Astrocyte of the spinal cord (primary cell): ENCODE measurements around the gene UROS.

Experiments used
- DNase-seq: peaks from one replicate; pipeline ENCODE4 v3.0.0; 2011; ENCODE audit warnings: low read depth, low spot score
- H3K4me3 ChIP-seq: 2 replicates; pipeline ENCODE4 v1.5.1; 2011; ENCODE audit warnings: low read depth, mild to moderate bottlenecking, low read length, moderate library complexity
- CTCF ChIP-seq: IDR thresholded peaks from 2 replicates; pipeline ENCODE4 v1.5.1; 2012; ENCODE audit warnings: low read depth, mild to moderate bottlenecking, low read length, inconsistent platforms
- in situ Hi-C: cut with HindIII; loops from 2 replicates; pipeline ENCODE4 v1.10.0; 2017; ENCODE audit warnings: low sequenced_read_pairs

Gene UROS

GRCh38 chr10:125783408-125783807, 39.6 kb downstream of the UROS start:
- in situ Hi-C loops, result no loop called here
- no peak overlapping the region for H3K4me3 ChIP-seq
- DNase-seq, result no peak
- TF ChIP-seq CTCF, result no peak

GRCh38 chr10:125782616-125783015, 40.4 kb downstream of the UROS start:
- in situ Hi-C loops, result no loop called here
- no peak for DNase-seq
- TF ChIP-seq CTCF, result no peak
- H3K4me3 ChIP-seq, result no peak overlapping the region

GRCh38 chr10:125782054-125782453, 41.0 kb downstream of the UROS start:
- TF ChIP-seq CTCF, result no peak
- in situ Hi-C loops, result no loop called here
- DNase-seq, result no peak
- H3K4me3 ChIP-seq, result no peak overlapping the region

- DNase-seq, result no peak
- TF ChIP-seq CTCF, result no peak
- in situ Hi-C loops, result no loop called here
- no peak overlapping the region for H3K4me3 ChIP-seq
Observed at GRCh38 chr10:125781374-125781773, 41.7 kb downstream of the UROS start.

GRCh38 chr10:125779403-125780327, 43.4 kb downstream of the UROS start:
- in situ Hi-C loops, result no loop called here
- H3K4me3 ChIP-seq, result no peak overlapping the region
- no peak for DNase-seq

GRCh38 chr10:125778556-125778955, 44.5 kb downstream of the UROS start:
- DNase-seq, result no peak
- TF ChIP-seq CTCF, result no peak
- in situ Hi-C loops, result no loop called here
- no peak overlapping the region for H3K4me3 ChIP-seq

More at GRCh38 chr10:125779403-125780327, 43.4 kb downstream of the UROS start:
- no peak for TF ChIP-seq CTCF
